ENCODE data around the gene DNAJA3.
A peak's percentile ranks its signal among the peaks of the same experiment; 100 is the strongest.

The DNAJA3 gene

GRCh38 chr16:4407543-4408322 lies 17.9 kb upstream of the DNAJA3 start:
- DNase-seq = no peak

GRCh38 chr16:4408323-4408690 lies 17.4 kb upstream of the DNAJA3 start:
- DNase-seq = no peak

- DNase-seq = no peak
Observed at GRCh38 chr16:4409081-4409932, 16.4 kb upstream of the DNAJA3 start.

- DNase-seq = no peak
Observed at GRCh38 chr16:4410335-4411075, 15.2 kb upstream of the DNAJA3 start.

- DNase-seq = no peak
Observed at GRCh38 chr16:4411684-4412083, 14.0 kb upstream of the DNAJA3 start.

- DNase-seq = no peak
Observed at GRCh38 chr16:4412159-4412558, 13.5 kb upstream of the DNAJA3 start.

GRCh38 chr16:4412854-4413253 lies 12.8 kb upstream of the DNAJA3 start:
- DNase-seq = no peak

- peak; percentile 84 for DNase-seq
Observed at GRCh38 chr16:4414187-4414917, 11.3 kb upstream of the DNAJA3 start.

GRCh38 chr16:4415538-4416199 lies 10.0 kb upstream of the DNAJA3 start:
- DNase-seq = peak; percentile 75

- peak; percentile 98 for DNase-seq
Observed at GRCh38 chr16:4416200-4417032, 9.3 kb upstream of the DNAJA3 start, which contains the start of gene CORO7. Gene CORO7, minus strand, starts transcription at chr16:4416596. Its CDS starts 78 bp downstream, at chr16:4416518.

GRCh38 chr16:4419402-4419959 lies 6.2 kb upstream of the DNAJA3 start:
- DNase-seq = no peak

- DNase-seq = no peak
Observed at GRCh38 chr16:4420505-4421105, 5.1 kb upstream of the DNAJA3 start.

- DNase-seq = no peak
Observed at GRCh38 chr16:4426021-4426684, 485 bp downstream of the DNAJA3 start.

- DNase-seq = no peak
Observed at GRCh38 chr16:4426722-4427372, 1.2 kb downstream of the DNAJA3 start.

- DNase-seq = no peak
Observed at GRCh38 chr16:4428500-4428899, 2.8 kb downstream of the DNAJA3 start.

- no peak for DNase-seq
Observed at GRCh38 chr16:4431023-4431422, 5.4 kb downstream of the DNAJA3 start.

- no peak for DNase-seq
Observed at GRCh38 chr16:4433228-4433627, 7.6 kb downstream of the DNAJA3 start.

- DNase-seq = no peak
Observed at GRCh38 chr16:4433914-4434787, 8.5 kb downstream of the DNAJA3 start.

All from CD4-positive, alpha-beta T cell treated with Interferon gamma for 1 hour (primary cell).